Activated CD4-positive, alpha-beta memory T cell treated with anti-CD3 and anti-CD28 coated beads, Interleukin-2, amount 10 ng/mL, durations not matched to agents 7 days and 5 days (primary cell): ENCODE results near the gene MOCOS. TPM values are rescaled to one million over a fixed set of nuclear protein-coding genes. Genes with fewer than 3 reads are reported as not detected.

Experiments used
- CTCF ChIA-PET: fragments of 350-600 bp; sonication (Branson Sonifier 250); formaldehyde crosslinking; loops from one replicate; lab custom pipeline; 2021; ENCODE audit warnings: antibody characterized with exemption, inconsistent platforms; lab: Charles Lee
- POLR2A ChIA-PET: fragments of 350-600 bp; sonication (Branson Sonifier 250); formaldehyde crosslinking; loops from one replicate; lab custom pipeline; 2021; ENCODE audit warnings: antibody characterized with exemption; lab: Charles Lee
- DNase-seq: peaks from one replicate; pipeline ENCODE4 v3.0.0-alpha.2; 2020
- H3K27ac Mint-ChIP-seq: one replicate; pipeline ENCODE4 v1.8.0; 2021; ENCODE audit warnings: mild to moderate bottlenecking, mixed read lengths
- H3K27me3 Mint-ChIP-seq: one replicate; pipeline ENCODE4 v1.8.0; 2021; ENCODE audit warnings: mixed read lengths
- H3K36me3 Mint-ChIP-seq: one replicate; pipeline ENCODE4 v1.8.0; 2021; ENCODE audit warnings: low read depth, mixed read lengths
- H3K4me1 Mint-ChIP-seq: one replicate; pipeline ENCODE4 v1.8.0; 2021; ENCODE audit warnings: mixed read lengths
- H3K4me3 Mint-ChIP-seq: one replicate; pipeline ENCODE4 v1.8.0; 2021; ENCODE audit warnings: mild to moderate bottlenecking, mixed read lengths
- H3K9me3 Mint-ChIP-seq: one replicate; pipeline ENCODE4 v1.8.0; 2021; ENCODE audit warnings: mixed read lengths
- total RNA-seq, 2 experiments: library from RNA; stranded (reverse); gene quantifications; one replicate each; pipeline ENCODE4 v1.2.3, GENCODE V29; 2021

The MOCOS gene, protein sequence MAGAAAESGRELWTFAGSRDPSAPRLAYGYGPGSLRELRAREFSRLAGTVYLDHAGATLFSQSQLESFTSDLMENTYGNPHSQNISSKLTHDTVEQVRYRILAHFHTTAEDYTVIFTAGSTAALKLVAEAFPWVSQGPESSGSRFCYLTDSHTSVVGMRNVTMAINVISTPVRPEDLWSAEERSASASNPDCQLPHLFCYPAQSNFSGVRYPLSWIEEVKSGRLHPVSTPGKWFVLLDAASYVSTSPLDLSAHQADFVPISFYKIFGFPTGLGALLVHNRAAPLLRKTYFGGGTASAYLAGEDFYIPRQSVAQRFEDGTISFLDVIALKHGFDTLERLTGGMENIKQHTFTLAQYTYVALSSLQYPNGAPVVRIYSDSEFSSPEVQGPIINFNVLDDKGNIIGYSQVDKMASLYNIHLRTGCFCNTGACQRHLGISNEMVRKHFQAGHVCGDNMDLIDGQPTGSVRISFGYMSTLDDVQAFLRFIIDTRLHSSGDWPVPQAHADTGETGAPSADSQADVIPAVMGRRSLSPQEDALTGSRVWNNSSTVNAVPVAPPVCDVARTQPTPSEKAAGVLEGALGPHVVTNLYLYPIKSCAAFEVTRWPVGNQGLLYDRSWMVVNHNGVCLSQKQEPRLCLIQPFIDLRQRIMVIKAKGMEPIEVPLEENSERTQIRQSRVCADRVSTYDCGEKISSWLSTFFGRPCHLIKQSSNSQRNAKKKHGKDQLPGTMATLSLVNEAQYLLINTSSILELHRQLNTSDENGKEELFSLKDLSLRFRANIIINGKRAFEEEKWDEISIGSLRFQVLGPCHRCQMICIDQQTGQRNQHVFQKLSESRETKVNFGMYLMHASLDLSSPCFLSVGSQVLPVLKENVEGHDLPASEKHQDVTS
- total RNA-seq, result under 1 TPM; 0.15 to 0.25 TPM

DNA sequence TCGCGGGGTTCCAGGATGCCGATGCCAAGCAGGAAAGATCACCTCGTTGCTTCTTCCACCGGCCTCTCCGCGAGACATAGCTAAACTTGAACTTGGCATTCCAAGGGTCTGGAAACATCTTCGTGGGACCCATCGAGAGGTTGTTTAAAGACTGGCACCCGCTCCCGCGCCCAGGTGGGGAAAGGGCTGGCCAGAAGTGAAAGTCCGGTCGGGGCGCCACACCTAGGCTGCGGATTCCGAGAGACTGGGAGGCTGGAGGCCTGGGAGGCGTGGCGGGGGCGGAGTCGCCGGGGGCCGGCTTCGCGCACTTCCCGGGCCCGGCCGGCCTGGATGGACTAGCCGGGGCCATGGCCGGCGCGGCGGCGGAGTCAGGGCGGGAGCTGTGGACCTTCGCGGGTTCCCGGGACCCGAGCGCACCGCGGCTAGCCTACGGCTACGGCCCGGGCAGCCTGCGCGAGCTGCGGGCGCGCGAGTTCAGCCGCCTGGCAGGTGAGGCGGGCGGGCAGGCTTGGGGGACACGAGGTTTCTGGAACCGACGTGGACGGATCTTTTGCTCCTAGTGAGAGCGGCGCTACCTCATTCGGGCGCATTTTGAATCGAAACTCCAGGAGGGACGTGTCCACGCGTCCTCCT, at the start of gene MOCOS:
MOCOS (plus strand) TSS at position 305 of the 633 bp plus-strand sequence; CDS start at position 348, 43 bp downstream.
- H3K27me3 Mint-ChIP-seq, result peaks cover 28% of the 10 kb centered on the region
- no peak within 1 kb of the TSS for H3K27ac Mint-ChIP-seq
- ChIA-PET CTCF (no interaction called here), POLR2A (interaction anchor here (1.3 kb wide), 2 partner anchors 11 to 59 kb away, joined by 3 to 4 read pairs; no protein-coding TSS in a partner anchor)
- DNase-seq, result peak; percentile 56
- H3K4me1 Mint-ChIP-seq, result peaks cover 6% of the 10 kb centered on the region
- no peaks in the 10 kb centered on the region for H3K36me3 Mint-ChIP-seq
- H3K4me3 Mint-ChIP-seq, result peak within 1 kb of the TSS; percentile 73
- H3K9me3 Mint-ChIP-seq, result no peaks in the 10 kb centered on the region

DNA sequence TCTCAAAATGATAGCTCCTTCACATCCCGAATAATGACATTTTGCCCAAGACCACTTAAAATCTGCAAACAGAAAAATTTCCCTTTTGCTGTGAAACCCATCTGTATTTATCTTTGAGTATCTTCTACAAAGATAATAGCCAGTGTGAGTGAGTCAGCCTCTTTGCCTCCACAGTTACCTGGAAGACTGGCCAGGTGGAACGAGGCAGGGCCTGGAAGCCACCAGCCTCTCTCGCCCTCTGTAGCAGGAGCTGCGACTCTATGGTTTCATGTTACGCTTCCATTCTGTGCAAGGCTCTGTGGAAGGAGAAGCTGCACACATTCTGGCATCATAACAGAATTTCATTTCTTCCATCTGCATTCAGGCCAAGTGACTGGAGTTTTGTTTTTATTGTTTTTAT, 48.1 kb upstream of the MOCOS start:
- Mint-ChIP-seq H3K27ac (no peak overlapping the region), H3K36me3 (peaks cover 54% of the 10 kb centered on the region), H3K27me3 (no peaks in the 10 kb centered on the region), H3K9me3 (no peaks in the 10 kb centered on the region), H3K4me1 (peaks cover 10% of the 10 kb centered on the region), H3K4me3 (no peak overlapping the region)
- POLR2A ChIA-PET, result interaction anchor here (1.5 to 3.4 kb wide), 2 partner anchors 10 kb away, joined by 3 to 21 read pairs; partner anchors contain the start of genes ELP2 and SLC39A6
- CTCF ChIA-PET, result interaction anchor here (0.5 to 0.9 kb wide), 3 partner anchors 9 to 65 kb away, joined by 3 read pairs; no protein-coding TSS in a partner anchor
- DNase-seq, result no peak

DNA sequence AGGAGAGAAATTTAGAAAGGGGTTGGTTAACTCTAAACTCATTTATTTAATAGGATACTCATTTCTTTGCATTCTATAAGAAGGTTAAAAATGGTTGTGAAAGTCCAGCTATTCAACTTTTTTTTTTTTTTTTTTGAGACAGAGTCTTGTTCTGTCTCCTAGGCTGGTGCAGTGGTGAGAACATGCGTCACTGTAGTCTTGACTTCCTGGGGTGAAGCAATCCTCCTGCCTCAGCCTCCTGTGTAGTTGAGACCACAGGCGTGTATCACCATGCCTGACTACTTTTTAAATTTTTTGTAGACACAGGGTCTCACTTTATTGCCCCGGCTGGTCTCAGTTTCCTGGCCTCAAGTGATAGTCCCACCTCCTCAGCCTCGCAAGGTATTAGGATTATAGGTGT, 45.7 kb upstream of the MOCOS start:
- Mint-ChIP-seq H3K27ac (no peak overlapping the region), H3K4me3 (no peak overlapping the region), H3K36me3 (peaks cover 66% of the 10 kb centered on the region), H3K4me1 (peaks cover 8% of the 10 kb centered on the region), H3K27me3 (no peaks in the 10 kb centered on the region), H3K9me3 (no peaks in the 10 kb centered on the region)
- POLR2A ChIA-PET, result interaction anchor here (3.4 kb wide), 1 partner anchor 12 kb away, joined by 21 read pairs; the partner anchor contains the start of genes ELP2 and SLC39A6
- CTCF ChIA-PET, result interaction anchor here (0.7 kb wide), 1 partner anchor 85 kb away, joined by 3 read pairs; no protein-coding TSS in a partner anchor
- DNase-seq, result no peak

DNA sequence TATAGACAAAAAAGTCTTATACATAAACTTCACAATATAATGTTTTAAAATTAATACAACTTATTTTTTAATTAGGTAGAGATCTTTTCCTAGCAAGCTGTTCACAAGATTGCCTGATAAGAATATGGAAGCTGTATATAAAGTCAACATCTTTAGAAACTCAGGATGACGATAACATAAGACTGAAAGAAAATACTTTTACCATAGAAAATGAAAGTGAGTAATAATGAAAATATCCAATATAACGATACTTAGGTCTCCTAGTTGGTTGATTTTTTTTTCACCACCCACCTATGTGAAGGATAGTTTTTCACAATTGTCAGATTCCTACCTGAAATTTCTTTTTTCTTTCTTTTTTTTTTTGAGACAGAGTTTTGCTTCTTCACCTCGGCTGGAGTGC, 44.5 kb upstream of the MOCOS start:
- Mint-ChIP-seq H3K4me3 (no peak overlapping the region), H3K36me3 (peaks cover 64% of the 10 kb centered on the region), H3K4me1 (peaks cover 8% of the 10 kb centered on the region), H3K27me3 (no peaks in the 10 kb centered on the region), H3K9me3 (no peaks in the 10 kb centered on the region), H3K27ac (no peak overlapping the region)
- POLR2A ChIA-PET, result no interaction called here
- DNase-seq, result no peak
- CTCF ChIA-PET, result interaction anchor here (1.4 kb wide), 1 partner anchor 14 kb away, joined by 5 read pairs; the partner anchor contains the start of genes ELP2 and SLC39A6

DNA sequence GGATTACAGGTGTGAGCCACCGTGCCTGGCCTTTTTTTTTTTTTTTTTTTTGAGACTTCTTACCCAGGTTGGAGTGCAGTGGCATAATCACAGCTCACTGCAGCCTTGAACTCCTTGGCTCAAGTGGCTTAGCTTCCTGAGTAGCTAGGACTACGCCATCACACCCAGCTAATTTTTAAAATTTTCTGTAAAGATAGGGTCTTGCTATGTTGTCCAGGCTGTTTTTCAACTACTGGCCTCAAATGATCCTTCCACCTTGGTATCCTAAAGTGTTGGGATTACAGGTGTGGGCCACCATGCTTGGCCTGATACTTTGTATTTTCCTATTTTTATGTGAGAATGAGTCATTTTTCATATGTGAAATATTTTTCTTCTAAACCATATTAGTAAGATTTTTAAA, 43.9 kb upstream of the MOCOS start:
- H3K4me3 Mint-ChIP-seq, result no peak overlapping the region
- ChIA-PET POLR2A (no interaction called here), CTCF (interaction anchor here (0.8 to 1.4 kb wide), 2 partner anchors 13 to 14 kb away, joined by 3 to 5 read pairs; partner anchors contain the start of genes ELP2 and SLC39A6)
- H3K9me3 Mint-ChIP-seq, result no peaks in the 10 kb centered on the region
- no peak overlapping the region for H3K27ac Mint-ChIP-seq
- no peaks in the 10 kb centered on the region for H3K27me3 Mint-ChIP-seq
- H3K4me1 Mint-ChIP-seq, result peaks cover 8% of the 10 kb centered on the region
- peaks cover 65% of the 10 kb centered on the region for H3K36me3 Mint-ChIP-seq
- no peak for DNase-seq

DNA sequence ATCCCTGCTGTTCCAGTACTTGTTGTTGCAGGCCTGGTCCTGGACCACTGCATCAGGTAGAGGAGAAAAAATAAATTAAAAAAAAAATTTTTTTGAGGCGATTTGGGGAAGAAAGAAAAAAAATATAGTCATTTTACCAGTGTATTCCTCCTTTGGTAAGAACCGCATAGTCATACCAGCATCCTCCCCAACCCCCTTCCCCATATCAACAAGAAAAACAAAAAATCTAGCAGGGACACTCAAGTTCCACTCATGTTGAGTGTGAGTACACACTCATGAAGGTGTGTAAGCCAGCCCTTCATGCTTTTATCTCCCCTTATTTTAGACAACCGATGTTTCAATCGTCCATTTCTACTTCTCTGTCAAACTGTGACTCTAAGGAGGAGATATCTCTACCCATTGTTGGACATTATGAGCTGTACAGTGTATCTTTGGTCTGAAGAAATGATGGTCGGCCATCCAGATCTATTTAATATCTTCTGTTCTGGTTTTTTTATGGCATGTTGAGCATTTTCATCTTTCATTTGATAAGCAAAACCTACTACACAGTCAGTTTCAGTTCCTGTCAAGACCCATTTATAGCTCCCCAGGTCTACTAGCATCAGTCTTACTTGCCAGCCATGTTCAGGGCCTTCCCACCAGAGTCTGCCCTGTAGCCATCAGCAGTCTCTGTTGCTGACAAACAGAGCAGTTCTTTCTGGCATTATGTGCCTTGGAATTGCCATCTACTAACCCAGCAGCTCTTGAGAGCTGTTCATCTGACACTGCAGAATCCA, 37.6 kb upstream of the MOCOS start:
- no peak overlapping the region for H3K4me3 Mint-ChIP-seq
- CTCF ChIA-PET, result interaction anchor here (1.3 kb wide), 1 partner anchor 76 kb away, joined by 3 read pairs; no protein-coding TSS in a partner anchor
- H3K27me3 Mint-ChIP-seq, result no peaks in the 10 kb centered on the region
- H3K36me3 Mint-ChIP-seq, result peaks cover 65% of the 10 kb centered on the region
- POLR2A ChIA-PET, result interaction anchor here (1.0 kb wide), 1 partner anchor 10 kb away, joined by 3 read pairs; no protein-coding TSS in a partner anchor
- no peaks in the 10 kb centered on the region for H3K9me3 Mint-ChIP-seq
- DNase-seq, result no peak
- H3K27ac Mint-ChIP-seq, result no peak overlapping the region
- H3K4me1 Mint-ChIP-seq, result peaks cover 17% of the 10 kb centered on the region

DNA sequence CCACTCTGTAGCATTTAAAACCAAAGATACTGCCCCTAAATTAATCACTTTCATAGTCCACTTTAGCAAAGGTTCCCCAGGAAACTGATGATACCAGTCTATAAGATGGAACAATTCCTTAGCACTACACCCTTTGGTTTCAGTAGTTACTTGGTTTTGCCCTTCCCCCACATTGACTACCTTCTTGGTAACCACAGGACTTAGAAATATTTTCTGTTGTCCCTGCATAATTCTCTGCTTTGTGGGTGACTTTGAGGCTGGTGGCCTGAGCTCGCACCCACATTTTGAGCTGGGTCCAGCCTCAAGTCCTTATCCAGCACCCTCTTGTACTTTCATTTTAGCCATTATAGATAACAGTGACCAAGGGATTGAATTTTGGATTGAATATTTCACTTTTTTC, 34.5 kb upstream of the MOCOS start:
- Mint-ChIP-seq H3K4me3 (no peak overlapping the region), H3K27ac (peak overlapping the region; percentile 9), H3K27me3 (no peaks in the 10 kb centered on the region), H3K9me3 (no peaks in the 10 kb centered on the region), H3K36me3 (peaks cover 66% of the 10 kb centered on the region), H3K4me1 (peaks cover 20% of the 10 kb centered on the region)
- DNase-seq, result no peak
- POLR2A ChIA-PET, result no interaction called here
- CTCF ChIA-PET, result no interaction called here

DNA sequence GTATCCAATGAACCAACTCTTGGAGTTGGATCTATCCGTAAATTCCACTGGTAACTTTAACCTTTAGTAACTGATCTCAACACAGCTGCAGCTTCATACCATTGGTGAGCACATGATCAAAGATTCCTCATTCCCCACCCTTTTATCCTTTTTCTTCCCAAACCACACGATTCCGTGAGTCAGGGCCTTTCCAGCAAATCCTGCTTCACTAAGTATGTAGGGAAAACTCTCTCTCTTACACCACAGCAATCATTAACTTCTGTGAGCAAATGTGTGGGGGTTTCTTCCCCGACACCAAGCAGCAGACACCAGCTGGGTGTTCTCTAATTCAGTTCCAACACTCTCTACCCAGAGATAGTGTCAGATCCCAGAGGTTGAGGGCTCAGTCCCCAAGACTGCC, 34.1 kb upstream of the MOCOS start:
- POLR2A ChIA-PET, result no interaction called here
- Mint-ChIP-seq H3K36me3 (peaks cover 65% of the 10 kb centered on the region), H3K4me1 (peaks cover 20% of the 10 kb centered on the region), H3K27me3 (no peaks in the 10 kb centered on the region), H3K9me3 (no peaks in the 10 kb centered on the region), H3K4me3 (no peak overlapping the region), H3K27ac (peak overlapping the region; percentile 9)
- no peak for DNase-seq
- CTCF ChIA-PET, result no interaction called here

DNA sequence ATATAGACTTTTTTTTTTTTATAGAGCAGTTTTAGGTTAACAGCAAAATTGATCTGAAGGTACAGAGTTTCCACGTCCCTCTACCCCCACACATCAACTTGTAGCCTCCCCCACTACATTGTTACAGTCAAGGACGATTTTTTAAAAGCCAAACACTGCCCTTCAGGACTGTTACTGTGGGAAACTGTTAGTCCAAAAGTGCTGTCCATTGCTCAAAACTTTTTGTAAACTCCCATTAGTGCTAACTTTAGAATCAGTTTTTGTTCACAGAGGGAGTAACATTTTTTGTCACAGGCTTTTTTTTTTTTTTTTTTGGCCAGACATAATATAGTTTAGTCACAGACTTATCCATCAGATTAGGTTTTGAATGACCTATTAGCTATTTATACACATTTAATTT, 33.5 kb upstream of the MOCOS start:
- Mint-ChIP-seq H3K27ac (no peak overlapping the region), H3K27me3 (no peaks in the 10 kb centered on the region), H3K36me3 (peaks cover 67% of the 10 kb centered on the region), H3K4me1 (peaks cover 22% of the 10 kb centered on the region), H3K9me3 (no peaks in the 10 kb centered on the region), H3K4me3 (no peak overlapping the region)
- ChIA-PET POLR2A (no interaction called here), CTCF (no interaction called here)
- DNase-seq, result no peak

DNA sequence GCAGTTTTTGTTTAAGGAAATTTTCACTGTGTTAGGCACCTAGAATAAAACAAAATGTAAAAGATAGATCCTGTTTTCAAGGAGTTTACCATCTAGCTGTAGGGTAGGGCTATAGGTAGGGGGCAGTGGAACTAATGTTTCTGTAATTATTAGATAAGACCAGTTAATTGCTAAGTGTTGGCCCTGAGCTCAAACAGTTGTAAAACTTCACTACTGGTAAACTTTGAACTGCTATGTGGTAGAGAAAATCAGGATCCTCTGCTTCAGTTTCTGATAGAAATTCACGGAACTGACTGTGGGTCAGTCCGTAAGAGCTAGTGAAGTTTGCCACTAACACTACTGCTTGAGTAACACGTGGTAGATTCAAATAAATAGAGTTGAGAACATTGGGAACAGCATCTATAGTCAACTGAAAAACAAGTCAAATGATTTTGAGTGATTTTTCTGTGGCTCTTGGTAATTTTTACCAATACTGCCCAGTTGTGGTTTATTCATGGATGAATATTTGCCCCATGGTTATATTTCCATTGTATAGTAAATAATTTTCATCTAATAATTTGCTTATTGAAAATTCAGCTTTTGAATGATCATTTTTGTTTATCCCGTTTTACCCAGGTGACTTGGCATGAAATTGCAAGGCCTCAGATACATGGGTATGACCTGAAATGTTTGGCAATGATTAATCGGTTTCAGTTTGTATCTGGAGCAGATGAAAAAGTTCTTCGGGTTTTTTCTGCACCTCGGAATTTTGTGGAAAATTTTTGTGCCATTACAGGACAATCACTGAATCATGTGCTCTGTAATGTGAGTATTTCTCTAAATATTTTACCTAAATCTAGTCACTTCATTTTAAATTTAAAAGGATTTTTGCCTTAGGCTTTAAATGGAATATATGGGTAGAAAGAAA, 31.2 kb upstream of the MOCOS start:
- Mint-ChIP-seq H3K9me3 (no peaks in the 10 kb centered on the region), H3K27ac (no peak overlapping the region), H3K27me3 (no peaks in the 10 kb centered on the region), H3K4me1 (peaks cover 23% of the 10 kb centered on the region), H3K36me3 (peaks cover 66% of the 10 kb centered on the region), H3K4me3 (no peak overlapping the region)
- CTCF ChIA-PET, result no interaction called here
- no peak for DNase-seq
- POLR2A ChIA-PET, result no interaction called here

DNA sequence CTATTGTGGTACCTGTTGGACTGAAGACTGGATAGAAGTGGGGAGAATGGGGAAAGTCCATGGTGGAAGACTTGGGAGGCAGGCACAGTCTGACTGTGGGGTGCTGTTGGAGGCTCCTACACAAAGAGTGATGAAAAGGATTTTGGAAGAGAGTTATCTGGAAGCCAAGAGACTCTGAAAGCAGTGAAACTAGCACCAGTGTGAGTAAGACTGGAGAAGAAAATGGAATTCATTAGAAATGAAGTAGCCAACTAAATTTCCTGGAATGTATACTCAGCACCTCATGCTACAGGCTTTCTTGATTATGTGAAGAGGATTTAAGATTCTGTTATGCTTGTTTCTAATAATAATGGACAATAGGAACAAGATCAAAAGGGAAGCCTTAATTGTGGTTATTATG, 29.9 kb upstream of the MOCOS start:
- no peak overlapping the region for H3K27ac Mint-ChIP-seq
- CTCF ChIA-PET, result no interaction called here

More for the DNA sequence above, 29.9 kb upstream of the MOCOS start:
- DNase-seq, result no peak
- H3K4me1 Mint-ChIP-seq, result peaks cover 25% of the 10 kb centered on the region
- H3K27me3 Mint-ChIP-seq, result no peaks in the 10 kb centered on the region
- POLR2A ChIA-PET, result no interaction called here
- H3K36me3 Mint-ChIP-seq, result peaks cover 71% of the 10 kb centered on the region
- no peaks in the 10 kb centered on the region for H3K9me3 Mint-ChIP-seq
- H3K4me3 Mint-ChIP-seq, result no peak overlapping the region
